Effector CD4-positive, alpha-beta T cell (primary cell): ENCODE data around the gene ANKS1B.
"Not testable (repeated sequence)": the region's sequence is repeated elsewhere in the genome, so short reads cannot be mapped to it uniquely, and the experiment has no call there.

ENCODE experiments used
- DNase-seq: peaks from one replicate; pipeline ENCODE4 v3.0.0-alpha.2; 2020

The ANKS1B gene

GRCh38 chr12:99859126-99859525 is 125.6 kb downstream of the ANKS1B start:
- no peak for DNase-seq

- no peak for DNase-seq
These were observed 132.1 kb downstream of the ANKS1B start for GRCh38 chr12:99852666-99853065.

- DNase-seq = no peak
These were observed 136.8 kb downstream of the ANKS1B start for GRCh38 chr12:99847936-99848335.

- no peak for DNase-seq
These were observed 150.0 kb downstream of the ANKS1B start for GRCh38 chr12:99834710-99835109.

GRCh38 chr12:99833397-99833796 is 151.3 kb downstream of the ANKS1B start:
- no peak for DNase-seq

- DNase-seq = no peak
These were observed 159.7 kb downstream of the ANKS1B start for GRCh38 chr12:99824900-99825542.

- no peak for DNase-seq
These were observed 162.5 kb downstream of the ANKS1B start for GRCh38 chr12:99822273-99822672.

- no peak for DNase-seq
These were observed 173.8 kb downstream of the ANKS1B start for GRCh38 chr12:99810718-99811593.

- DNase-seq = no peak
These were observed 174.8 kb downstream of the ANKS1B start for GRCh38 chr12:99809909-99810308.

GRCh38 chr12:99806304-99806703 is 178.4 kb downstream of the ANKS1B start:
- no peak for DNase-seq

GRCh38 chr12:99804715-99805114 is 180.0 kb downstream of the ANKS1B start:
- no peak for DNase-seq

- DNase-seq = no peak
These were observed 184.1 kb downstream of the ANKS1B start for GRCh38 chr12:99800605-99801004.

GRCh38 chr12:99797931-99798330 is 186.8 kb downstream of the ANKS1B start:
- not testable (repeated sequence) for DNase-seq

- no peak for DNase-seq
These were observed 201.3 kb downstream of the ANKS1B start for GRCh38 chr12:99783421-99783820.

- no peak for DNase-seq
These were observed 212.5 kb downstream of the ANKS1B start for GRCh38 chr12:99772274-99772673.

- no peak for DNase-seq
These were observed 213.1 kb downstream of the ANKS1B start for GRCh38 chr12:99771659-99772058.

GRCh38 chr12:99769396-99769980 is 215.2 kb downstream of the ANKS1B start:
- DNase-seq = no peak

- no peak for DNase-seq
These were observed 216.0 kb downstream of the ANKS1B start for GRCh38 chr12:99768758-99769157.

GRCh38 chr12:99767809-99768208 is 216.9 kb downstream of the ANKS1B start:
- no peak for DNase-seq

GRCh38 chr12:99766408-99766807 is 218.3 kb downstream of the ANKS1B start:
- no peak for DNase-seq

- DNase-seq = no peak
These were observed 219.1 kb downstream of the ANKS1B start for GRCh38 chr12:99765469-99766114.

GRCh38 chr12:99759444-99759843 is 225.3 kb downstream of the ANKS1B start:
- DNase-seq = no peak

- DNase-seq = no peak
These were observed 225.7 kb downstream of the ANKS1B start for GRCh38 chr12:99758997-99759396.
